Limb (tissue), 2 donors: ENCODE measurements around the gene KLK4.

Experiments used
- DNase-seq, 2 donors: peaks; one replicate each; pipeline ENCODE4 v3.0.0-alpha.2; 2016; ENCODE audit errors: extremely low spot score in 2 of 2

The KLK4 gene, protein sequence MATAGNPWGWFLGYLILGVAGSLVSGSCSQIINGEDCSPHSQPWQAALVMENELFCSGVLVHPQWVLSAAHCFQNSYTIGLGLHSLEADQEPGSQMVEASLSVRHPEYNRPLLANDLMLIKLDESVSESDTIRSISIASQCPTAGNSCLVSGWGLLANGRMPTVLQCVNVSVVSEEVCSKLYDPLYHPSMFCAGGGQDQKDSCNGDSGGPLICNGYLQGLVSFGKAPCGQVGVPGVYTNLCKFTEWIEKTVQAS

DNA sequence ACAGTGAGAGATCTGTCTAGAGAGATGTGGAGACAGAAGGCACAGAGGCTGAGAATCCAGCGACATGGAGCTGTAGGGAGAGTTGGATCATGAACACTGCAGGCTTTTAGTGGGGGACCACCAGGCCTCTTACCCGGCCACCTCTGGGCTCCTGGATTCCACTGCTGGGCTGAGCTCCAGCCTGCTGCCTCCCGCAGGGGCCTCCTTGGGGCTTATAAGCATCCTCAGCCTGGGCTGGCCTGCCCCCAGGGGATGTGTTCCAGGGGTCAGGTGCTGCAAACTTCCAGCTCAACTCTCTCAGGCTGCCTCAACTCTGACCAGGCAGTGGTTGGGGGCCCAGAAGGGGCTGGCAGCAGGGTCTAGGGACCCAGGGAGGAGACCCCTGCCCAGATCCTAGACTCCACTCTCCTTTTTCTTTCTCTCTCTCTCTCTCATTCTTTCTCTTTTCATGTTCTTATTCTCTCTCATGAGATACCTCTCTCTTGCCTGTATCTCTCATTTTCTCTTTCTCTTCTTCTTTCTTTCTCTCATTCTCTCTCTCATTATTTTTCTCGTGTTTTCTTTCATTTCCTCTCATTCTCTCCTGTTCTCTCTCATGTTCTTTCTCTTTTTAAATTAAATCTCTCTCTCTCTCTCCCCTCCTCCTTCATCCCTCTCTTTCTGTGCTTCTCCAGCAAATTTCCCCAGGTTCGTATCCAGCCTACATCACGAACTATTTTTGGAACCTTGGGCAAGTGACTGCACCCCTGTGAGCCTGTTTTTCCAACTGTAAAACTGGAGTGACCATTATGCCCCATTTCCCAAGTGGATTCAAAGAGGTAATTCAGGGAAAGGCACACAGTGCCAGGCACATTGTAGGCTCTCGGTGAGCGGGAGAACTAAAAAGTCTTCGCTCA lies at the start of gene KLK4:
Gene KLK4 (minus strand): TSS at position 190 of the 896 bp plus-strand sequence. CDS start 657 bp downstream, outside the sequence.
- no peak for DNase-seq

DNA sequence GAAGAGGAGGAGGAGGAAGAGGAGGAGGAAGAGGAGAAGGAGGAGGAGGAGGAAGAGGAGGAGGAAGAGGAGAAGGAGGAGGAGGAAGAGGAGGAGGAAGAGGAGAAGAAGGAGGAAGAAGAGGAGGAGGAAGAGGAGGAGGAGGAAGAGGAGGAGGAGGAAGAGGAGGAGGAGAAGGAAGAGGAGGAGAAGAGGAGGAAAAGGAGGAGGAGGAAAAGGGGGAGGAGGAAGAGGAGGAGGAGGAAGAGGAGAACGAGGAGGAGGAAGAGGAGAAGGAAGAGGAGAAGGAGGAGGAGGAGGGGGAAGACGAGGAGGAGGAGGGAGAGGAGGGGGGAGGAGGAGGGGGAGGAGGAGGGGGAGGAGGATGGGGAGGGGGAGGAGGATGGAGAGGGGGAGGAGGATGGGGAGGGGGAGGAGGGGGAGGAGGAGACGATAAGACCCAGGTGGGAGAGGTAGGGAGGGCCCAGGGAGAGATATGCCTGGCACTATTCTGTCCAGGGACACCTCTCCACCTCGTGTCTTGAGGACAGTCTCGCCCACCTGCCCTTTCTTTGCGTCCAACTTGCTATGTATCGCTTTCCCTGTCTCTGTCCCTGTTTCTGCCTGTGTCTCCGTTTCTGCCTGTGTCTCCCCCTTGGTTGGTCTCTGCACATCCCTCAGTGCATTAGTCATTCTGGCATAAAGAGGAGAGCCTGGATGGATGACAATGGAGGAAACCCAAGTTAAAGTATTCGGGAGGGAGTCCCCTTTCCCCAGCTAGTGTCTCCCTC lies 48.7 kb upstream of the KLK4 start:
- DNase-seq, result no peak

DNA sequence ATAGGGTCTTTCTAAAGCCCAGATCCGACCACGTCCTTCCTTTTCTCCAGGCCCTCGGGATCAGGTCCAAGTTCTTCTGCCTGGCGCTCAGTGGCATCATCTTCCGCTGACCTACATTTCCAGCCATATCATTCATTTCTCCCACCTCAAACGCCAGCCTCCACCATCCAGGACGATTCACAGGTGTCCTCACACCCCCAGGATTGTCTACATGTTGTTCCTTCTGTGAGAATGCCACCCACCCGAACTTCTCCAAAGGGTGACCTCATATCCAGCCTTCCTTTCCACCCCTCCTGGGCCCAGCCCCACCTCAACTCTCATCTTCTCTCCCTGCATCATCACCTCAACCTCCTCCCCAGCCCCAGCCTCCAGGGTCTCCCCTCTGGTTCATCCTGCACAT lies 46.4 kb upstream of the KLK4 start:
- DNase-seq, result no peak

DNA sequence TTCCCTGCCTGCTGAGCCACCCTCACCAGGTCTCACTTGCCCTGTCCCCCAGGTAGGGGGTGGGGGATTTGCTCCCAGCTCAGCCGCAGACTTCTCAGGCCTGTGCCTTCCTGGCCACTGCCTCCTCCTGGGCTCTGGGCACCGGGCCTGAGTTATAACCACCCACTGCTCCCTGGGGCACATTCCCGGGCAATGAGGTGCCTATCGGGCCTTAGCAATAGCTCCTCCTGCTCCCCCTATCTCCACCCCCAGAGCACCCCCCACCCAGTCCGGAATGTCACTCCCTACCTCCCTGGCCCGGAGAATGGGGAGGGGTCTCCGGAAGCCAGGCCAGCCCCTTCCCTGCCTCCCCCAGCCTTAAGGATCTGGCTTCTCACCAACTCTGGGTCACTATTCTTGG lies 41.7 kb upstream of the KLK4 start, which contains the start of gene KLK5:
Gene KLK5 (minus strand): TSS at position 129 of the 400 bp plus-strand sequence. CDS start 381 bp downstream, outside the sequence.
- DNase-seq, result no peak

DNA sequence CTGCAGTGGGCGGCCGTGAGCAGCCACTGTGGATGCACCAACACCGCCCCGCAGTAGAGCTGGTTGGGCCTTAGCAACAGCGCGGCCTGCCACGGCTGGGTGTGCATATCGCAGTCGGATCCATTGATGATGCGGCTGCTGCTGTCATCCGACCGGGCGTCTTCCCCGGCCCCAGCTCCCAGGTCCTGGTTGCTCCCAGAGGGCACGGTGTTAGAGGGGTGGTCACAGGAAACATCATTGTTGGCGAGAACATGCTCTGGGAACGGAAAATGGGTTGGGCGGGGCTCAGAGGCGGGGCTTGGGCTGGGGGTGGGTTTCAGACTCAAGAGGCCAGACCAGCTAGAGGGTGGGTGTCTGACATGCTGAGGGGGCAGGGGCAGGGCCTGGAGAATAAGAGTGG lies 38.7 kb upstream of the KLK4 start:
- DNase-seq, result no peak

DNA sequence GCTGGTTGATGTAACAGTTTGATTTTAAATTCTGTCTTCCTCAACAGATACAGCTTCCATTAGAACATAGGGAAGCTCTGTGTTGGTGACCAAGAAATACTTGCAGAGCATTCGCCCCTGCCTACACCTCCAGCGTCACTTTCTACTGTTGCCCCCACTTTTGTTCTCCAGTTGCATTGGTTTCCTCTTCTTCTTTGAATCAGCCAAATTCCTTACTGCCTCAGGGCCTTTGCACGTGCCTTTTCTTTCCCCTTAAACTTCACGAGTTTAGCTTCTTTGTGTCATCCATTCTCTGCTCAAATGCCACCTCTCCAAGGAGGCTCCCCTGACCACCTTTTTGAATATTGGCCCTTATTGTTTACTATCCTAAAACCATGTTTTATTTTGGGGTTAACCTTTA lies 35.9 kb upstream of the KLK4 start:
- no peak for DNase-seq

DNA sequence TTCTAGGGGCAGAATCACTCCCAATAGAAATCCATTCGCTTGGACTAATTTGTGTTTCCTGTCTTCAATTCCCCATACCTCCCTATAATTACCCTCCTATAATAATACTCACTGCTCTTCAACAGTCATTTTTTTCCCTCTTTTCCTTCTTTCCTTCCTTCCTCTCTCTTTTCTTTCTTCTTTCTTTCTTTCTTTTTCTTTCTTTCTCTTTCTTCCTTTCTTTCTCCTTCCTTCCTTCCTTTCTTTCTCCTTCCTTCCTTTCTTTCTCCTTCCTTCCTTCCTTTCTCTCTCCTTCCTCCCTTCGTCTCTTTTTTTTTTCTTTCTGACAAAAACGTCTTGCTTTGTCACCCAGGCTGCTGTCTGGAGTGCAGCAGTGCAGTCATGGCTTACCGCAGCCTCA lies 33.6 kb upstream of the KLK4 start:
- DNase-seq, result no peak

DNA sequence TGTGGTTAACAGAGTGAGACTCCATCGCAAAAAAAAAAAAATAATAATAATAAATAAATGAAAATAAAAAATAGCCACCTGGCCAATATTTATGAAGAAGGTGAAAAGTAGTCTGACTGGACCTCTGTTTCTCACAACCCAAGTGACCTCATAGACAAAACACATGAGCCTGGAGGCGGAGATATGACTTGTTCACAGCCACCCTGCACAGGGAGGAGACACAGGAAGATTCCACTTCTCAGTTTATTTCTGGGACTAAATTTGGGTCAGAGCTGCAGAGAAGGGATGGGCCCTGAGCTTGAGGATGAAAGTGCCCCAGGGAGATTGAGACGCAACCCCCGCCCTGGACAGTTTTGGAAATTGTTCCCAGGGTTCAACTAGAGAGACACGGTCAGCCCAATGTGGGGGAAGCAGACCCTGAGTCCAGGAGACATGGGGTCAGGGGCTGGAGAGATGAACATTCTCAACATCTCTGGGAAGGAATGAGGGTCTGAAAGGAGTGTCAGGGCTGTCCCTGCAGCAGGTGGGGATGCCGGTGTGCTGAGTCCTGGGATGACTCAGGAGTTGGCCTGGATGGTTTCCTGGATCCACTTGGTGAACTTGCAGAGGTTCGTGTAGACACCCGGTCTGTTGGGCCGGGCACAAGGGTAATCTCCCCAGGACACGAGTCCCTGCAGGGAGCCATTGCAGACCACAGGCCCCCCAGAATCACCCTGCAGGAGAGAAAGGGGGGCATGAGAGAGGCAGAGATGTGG lies 32.1 kb upstream of the KLK4 start:
- DNase-seq, result no peak

DNA sequence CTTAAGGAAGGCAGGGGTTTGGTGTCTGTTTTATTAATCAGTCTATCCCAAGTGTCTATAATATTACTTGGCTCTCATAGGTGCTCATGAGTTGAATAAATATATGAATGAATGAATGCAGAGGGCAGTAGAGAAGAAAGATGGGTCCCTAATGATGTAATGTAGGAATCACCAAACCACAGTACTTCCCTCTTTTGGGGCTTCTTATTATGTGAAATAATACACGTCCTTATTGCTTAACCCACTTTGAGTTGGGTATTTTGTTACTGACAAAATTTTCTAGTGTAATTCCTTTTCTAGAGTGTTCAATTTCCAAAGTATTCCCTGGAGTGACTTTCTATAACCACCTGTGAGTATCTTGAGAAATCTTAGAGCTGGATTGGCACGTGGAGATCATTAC lies 28.4 kb upstream of the KLK4 start:
- no peak for DNase-seq

DNA sequence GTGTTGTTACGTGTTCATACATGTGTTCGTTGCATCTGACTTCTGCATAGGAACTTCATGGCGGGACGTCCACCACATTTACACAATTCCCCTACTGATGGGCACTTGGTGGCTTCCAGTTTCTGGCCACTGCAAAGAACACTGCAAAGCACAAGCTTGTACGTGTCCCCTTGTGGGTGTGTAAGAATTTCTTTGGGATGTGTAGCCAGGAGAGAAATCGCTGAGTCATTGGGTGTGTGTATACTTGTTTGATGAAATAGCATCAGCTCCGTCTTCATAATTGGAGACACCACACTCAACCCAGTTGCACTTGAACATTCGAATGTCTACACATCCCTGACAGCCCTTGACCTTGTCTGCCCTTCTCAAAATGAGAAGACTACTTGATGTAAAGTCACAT lies 22.4 kb upstream of the KLK4 start:
- DNase-seq, result no peak

DNA sequence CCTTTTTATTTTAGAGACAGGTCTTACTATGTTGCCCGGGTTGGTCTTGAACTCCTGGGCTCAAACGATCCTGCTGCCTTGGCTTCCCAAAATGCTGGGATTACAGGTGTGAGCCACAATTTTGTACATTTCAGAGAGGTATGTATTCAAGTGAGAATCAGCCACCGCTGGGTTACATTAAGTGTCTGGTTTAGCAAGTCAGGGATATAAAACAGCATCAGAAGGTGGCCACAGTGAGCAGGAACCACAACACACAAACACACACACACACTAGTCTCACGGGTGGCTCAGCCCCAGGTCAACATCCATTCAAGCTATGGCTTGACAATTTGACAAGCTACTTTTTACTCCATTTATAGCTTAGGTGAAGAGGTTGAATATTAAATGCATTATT lies 21.5 kb upstream of the KLK4 start:
- no peak for DNase-seq

DNA sequence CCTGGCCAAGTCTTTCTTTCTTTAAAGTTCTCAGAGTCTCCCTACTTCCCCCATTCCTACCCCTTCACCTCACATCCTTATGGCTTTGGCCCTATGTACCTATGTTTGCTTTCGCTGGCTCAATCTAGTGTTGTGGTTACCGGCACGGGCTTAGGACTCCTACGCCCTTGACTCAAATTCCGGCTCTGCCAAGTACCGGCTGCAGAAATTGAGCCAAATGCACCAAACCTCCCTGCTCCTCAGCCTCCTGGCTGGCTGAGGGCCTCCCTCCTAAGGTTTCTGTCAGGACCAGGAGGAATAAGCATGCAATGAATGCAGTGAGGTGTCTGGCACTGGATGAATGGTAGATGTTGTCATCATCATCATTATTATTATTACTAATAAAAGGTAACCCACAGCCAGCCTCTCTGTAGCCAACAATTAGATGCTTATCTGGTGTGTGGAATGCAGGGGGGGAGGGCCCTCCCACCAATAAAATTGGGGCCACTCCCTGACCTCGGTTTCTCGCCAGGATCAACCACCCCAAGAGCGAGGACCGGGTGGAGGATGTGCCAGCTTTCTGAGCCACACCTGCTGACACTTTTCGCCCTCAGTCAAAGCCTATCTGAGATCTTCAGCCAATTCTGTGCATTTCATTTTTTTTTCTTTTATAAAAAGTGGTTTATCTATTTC lies 21.0 kb upstream of the KLK4 start:
- DNase-seq, result no peak

DNA sequence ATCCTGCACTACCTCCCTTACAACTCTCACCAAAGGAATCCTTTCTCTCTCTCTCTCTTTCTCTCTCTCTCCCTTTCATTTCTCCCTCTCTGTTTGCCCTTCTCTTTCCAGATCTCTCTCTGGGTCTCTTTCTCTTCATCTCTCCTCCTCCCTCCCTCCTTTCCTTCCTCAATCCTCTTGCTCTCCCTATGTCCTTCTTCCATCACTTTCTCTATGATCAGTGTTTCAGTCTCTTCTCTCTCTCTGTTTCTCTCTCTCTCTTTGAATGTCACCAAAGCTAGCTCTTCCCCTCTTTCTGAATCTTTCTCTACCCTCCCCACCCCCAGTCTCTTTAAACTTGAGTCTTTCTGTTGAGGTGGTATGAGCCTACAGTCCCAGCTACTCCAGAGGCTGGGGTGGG lies 19.8 kb upstream of the KLK4 start:
- DNase-seq, result no peak

DNA sequence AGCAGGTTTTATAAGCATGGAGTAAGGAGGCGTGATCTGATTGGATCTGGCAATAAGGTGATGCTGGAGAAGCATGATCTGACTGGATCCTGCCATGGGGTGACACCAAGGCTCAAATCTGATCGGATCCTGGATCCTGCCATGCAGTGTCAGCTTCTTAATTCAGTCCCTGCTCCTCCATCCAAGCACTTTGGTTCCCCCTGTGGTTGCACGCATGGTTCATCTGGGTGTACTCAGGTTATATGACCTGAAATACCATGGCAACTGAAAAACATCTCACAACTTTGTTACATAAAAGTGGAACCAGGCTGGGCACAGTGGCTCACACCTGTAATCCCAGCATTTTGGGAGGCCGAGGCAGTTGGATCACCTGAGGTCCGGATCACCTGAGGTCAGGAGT lies 17.6 kb upstream of the KLK4 start:
- no peak for DNase-seq

DNA sequence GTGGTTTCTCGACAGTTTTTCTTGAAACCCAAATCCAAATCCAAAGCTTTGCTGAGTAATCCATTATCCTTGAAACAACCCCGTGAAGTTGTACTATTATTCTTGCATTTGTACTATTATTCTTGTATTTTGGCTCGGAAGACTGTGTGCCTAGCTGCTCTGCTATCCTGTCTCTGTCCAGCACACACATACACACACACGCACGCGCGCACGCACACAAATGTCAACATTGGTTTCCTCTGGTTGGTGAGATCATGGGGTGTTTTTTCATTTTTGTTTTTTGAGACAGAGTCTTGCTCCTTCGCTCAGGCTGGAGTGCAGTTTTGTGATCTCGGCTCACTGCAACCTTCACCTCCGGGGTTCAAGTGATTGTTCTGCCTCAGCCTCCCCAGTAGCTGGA lies 14.9 kb upstream of the KLK4 start:
- no peak for DNase-seq

DNA sequence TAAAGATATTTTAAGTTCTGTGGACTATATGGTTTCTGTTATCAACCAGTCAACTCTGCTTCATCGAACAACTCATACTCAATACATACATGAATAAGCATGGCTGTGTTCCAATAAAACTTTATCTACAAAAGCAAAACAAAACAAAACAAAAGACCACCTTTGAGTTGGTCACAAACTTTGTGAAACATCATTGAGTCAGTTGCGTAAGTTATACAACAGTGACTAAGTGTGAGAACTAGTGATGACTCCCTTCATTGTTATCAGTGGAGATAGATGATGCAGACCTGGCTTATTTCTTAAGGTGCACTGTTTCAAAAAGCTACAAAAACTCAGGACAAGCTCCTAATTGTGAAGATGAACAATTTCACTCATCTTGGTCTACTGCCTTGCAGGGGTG lies 14.5 kb upstream of the KLK4 start:
- no peak for DNase-seq

DNA sequence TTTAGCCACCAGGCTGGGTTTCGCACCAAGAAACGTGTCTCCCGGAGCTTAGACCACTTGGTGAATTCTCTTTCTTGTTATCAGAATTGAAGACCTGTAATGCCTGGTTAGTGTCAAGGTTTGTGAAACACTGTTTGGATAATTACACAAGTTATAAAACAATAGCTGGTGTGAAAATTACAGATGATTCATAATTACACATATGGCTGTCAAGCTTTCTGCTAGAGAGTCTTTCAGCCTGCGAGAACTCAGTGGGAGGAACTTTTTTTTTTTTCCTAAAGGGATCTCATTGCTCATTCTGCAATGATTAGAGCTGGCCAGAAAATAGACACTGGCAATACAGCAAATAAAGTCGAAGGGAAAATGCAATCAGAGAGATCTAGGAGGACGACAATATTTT lies 13.4 kb upstream of the KLK4 start:
- no peak for DNase-seq

DNA sequence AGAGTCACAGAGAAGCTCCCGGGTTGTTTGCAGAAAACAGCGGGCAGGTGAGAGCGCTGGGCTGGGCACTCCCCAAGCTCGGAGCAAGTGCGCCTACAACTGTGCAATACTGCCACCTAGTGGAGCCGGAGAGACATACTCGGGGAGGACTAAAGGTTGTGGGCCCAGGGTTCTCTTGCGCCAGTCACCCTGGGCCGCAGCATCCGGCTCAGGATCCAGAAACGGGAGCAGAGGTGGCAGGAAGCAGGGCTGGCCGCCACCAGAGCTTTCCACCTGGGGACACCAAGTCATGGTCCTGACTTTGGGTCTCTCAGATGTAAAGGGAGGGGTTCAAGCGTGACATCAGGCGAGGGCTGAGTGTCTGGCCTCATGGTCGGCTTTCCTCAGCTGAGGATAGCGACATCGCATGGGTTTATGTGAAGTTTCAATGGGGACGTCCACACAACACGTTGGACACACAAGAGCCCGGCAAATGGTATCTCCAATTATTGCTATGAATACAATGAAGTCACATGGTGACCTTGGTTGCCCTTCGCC lies 11.2 kb upstream of the KLK4 start:
- DNase-seq, result peak; percentile 68 to 82

DNA sequence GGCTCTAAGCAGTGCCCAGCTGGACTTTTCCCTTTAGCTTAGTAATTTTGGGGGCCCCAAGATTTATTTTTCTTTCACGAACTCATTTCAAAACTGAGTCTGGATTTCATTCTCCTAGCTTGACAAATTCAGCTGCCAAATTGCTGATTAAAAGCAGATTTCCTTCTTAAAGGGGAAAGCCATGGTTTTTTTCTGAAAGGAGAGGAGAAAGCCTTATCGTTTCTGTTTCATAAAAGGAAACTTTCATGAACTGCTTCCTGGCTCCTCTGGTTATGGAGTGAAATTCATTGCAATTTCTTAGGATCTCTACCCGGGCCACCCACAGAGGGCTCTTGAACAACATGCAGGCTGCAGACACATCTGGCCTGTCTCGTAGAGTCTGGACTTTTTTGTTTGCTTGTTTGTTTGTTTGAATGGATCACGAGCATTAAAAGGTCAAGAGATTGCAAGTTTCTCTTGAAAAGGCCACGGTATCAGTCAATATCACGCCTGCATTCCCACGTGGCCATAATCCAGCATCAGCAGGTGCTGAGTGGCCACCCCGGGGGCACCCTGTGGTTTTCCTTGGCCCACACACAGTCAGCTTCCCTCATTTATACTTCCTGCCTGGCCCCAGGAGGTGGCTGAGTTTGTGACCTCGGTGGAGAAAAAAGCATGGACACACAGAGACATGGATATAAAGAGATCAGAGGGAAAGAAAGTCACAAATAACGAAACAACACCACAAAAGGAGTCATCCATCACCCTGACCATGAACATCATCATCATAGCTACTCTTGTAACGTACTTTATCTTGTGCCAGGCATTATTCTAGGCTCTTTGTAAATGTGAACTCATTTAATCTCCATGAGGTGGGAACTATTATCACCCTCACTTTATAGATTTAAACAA lies 10.5 kb upstream of the KLK4 start:
- no peak for DNase-seq

DNA sequence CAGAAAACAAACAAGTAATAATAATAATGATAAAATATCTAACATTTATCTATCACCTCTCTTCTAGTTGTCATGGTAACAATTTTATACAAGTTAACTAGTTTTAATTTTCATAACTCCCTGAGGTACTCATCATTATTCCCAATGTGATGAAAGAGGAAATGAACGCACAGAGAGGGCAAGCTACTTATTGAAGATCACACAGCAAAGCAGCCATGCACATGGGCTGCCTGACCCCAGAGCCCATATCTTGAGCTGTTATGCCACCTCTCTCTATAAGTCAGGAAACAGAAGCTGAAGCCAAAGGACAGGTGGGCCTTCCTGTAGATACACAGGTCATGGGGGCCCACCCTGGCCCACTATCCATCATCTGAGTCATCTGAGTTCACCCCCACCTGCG lies 4.9 kb upstream of the KLK4 start:
- no peak for DNase-seq
